Activated naive CD8-positive, alpha-beta T cell treated with anti-CD3 and anti-CD28 coated beads, Interleukin-2, amount 50 U/mL, for 16 hours (primary cell): ENCODE measurements around the gene MEPCE.

Source experiments
- DNase-seq: peaks from one replicate; pipeline ENCODE4 v3.0.0-alpha.2; 2020; ENCODE audit warnings: low read depth, low spot score

MEPCE gene

DNA sequence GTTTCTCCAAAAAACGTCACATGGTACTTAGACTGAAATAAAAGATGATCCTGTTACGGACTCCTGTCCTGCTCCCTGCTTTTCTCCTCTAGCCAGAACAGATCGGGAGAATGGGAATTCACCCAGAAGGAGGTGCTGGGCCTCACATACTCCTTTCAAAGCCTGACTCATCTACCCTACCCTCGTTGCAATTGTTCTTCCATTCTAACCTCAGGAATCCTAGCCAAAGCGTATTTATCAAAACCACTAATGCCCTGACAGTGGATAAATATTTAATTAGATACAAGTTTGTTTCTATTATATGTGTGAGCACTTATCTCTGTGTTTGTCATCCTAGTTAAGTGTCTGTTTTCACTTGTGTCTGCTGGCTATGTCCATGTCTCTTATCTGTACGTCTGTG is 22.9 kb upstream of the MEPCE start:
- DNase-seq = no peak

DNA sequence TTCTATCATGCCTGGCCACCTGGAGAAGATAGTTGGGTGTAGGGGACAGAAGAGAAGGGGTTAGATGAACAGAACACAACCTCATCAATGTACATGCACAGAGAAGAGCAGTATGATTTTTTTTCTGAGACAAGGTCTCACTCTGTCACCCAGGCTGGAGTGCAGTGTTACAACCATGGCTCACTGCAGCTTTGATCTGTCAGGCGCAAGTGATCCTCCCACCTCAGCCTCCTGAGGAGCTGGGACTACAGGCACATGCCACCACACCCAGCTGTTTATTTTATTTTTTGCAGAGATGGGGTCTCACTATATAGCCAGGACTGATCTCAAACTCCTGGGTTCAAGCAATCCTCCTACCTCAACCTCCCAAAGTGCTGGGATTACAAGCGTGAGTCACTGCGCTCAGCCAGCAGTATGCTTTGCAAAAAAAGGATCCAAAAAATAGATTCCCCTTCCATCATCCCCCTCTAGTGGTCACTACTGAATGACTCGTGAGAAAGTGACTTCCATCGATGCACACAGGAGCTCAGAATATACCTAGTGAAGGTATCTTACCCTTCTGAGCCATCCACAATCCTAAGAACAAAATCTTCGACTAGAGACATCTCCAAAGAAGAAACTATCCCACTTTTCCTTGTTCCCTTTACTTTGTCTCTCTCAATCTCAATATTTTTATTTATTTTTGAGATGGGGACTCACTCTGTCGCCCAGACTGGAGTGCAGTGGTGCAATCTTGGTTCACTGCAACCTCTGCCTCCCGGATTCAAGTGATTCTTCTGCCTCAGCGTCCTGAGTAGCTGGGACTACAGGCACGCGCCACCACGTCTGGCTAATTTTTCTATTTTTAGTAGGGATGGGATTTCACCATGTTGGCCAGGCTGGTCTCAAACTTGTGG is 22.1 kb upstream of the MEPCE start:
- no peak for DNase-seq

DNA sequence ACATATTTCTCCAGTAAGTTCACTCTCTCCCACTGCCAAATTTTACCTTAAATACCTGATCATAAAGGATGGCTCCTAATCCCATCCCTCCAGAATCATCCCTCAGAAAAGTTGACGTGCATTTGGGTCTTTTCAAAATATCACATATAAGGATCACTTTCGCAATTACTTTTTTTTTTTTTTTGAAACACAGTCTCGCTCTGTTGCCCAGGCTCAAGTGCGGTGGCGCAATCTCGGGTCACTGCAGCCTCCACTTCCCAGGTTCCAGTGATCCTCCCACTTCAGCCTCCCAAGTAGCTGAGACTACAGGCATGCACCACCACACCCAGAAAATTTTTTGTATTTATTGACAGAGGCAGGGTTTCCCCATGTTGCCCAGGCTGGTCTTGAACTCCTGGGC is 18.5 kb upstream of the MEPCE start:
- DNase-seq = no peak

DNA sequence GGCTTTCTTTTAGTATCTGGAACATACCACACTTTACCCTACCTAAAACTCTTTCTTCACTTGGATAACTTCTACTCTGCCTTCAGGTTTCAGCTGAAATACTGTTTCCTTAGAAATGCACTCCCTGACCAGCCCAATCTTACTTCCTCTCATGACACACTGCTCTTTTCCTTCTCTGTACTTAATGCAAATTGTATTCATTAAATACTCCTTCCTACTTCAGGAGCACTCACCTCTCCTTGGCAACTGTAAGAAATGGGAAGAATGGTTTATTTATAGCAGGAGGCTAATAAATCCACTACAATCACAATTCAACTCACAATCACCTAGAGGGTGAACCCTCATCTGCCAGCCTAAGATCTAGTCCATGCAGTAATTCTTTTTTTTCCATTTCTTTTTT is 16.3 kb upstream of the MEPCE start:
- no peak for DNase-seq

DNA sequence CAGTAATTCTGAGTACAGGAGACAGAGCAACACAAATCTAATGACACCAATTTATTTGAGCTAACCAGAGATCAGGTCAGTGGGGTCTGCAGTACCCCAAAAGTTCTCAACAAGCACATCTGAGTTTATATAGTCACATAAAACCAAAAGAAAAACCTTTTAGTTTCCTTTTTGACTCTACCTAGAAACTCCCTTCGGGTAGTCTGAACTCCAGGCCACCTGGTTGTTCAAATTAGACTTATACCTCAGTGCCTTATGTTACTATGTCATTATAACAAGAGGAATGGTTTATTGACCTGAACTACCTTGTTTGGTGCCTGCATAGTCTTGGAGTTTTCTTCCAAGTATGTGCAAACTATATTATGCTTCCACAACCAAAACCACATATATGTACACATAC is 15.7 kb upstream of the MEPCE start:
- no peak for DNase-seq

DNA sequence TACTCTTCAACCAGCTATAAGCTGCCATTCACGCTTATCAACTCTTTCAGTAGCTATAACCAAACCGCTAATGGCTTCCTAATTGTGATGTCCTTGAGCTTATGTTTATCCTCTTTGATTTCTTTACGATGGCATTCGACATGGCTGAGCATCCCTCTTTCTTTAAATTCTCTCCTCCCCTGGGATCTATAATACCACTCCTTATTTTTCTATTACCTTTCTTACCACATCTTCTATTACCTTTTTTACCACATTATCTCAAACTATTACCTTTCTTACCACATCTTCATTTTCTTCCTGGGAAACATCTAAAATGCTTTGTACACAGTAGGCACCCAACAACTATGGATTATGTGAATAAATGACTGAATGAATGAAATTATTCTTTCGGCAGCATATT is 14.2 kb upstream of the MEPCE start:
- no peak for DNase-seq

DNA sequence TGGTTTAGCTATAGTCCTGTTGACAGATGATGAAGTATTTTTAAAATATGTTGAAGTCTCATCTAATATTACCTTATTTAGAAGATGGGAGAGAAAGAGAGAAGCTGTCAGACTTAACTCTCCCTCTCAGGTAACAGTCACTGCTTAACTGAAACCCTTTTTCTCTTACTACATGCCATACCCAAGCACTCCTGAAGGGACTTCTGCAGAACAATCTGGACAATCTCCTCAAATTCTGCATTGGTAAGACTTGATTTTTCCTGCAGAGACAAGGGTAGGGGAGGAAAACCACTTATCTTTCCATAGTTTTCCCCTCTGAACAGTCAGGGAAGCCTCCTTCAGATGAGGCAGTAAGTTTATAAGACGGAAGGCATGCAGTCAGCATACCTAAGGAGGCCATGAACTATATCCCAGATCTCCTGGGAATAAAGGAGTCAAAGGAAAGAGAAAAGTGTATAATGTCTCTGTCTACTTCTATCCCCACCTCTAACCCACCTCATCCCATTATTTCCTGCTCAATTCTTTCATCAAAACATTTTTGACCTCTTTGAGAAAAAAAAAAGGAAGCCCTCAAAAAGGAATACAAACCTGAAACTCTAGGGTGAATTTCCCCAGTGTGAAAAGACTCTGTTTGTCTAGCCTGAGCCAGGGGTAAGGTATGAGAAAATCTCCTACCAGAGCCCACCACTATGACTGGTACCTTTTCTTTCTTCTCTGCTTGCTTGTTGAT is 10.5 kb upstream of the MEPCE start:
- DNase-seq = no peak

DNA sequence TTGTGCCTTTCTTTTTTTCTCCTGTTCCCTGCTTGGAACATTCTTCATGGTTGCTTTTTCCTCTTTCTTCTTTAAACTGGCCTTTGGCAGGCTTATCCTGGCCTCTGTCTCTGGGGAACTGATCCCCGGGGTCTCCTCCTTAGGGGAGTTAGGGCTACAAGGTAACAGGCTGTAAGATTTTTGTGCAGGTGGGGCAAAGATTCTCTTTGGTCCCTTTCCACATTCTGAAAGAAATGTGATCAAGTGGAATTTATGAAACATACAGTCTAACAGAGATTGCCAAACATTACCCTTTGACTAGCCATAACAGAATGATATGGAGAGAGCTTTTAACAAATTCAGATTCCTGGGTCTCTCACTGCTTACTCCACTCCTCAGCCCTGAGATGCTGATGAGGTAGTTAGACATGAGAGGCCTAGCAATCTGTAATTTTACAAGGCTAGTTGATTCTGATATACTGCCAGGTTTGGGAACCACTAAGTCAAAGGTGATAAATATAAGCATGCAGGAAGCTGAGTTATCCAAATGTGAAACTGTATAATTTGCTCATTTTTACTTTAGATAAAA is 9.9 kb upstream of the MEPCE start:
- DNase-seq = no peak

DNA sequence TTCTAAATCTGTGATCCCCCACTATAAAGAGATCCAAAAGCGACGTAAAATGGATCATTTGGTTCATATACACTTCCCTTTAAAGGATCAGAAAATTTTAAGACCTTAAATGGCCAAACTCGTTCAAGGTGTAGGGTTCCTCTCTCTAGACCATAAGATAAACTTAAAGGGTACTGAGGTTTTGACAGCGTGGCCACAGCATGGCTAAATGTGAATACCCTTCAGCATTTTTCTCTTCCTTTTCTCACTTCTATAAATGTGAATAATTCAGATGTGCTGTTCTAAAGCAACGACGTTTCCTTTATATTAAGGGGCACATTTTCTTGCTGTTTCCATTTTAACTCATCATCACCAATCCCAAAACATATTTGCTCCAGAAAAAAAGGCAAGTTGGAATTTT is 6.3 kb upstream of the MEPCE start:
- no peak for DNase-seq

DNA sequence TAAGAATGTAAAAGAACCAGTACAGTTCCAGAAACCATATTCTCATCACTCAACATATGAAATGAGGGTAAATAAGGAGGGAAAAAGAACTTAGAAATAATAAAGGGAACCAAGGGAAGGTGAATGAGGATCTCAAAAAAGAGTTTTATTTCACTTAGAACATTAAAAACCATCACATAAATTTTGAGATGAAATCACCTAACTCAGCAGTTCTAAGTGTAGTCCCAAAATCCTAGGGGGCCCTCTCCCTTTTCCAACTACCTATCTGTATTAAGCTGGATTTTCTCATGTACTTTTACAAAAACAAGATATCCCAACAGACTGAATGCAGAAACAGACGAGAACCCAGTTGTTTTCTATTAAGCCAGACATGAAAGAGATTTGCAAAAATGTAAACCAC is 4.3 kb upstream of the MEPCE start:
- no peak for DNase-seq

DNA sequence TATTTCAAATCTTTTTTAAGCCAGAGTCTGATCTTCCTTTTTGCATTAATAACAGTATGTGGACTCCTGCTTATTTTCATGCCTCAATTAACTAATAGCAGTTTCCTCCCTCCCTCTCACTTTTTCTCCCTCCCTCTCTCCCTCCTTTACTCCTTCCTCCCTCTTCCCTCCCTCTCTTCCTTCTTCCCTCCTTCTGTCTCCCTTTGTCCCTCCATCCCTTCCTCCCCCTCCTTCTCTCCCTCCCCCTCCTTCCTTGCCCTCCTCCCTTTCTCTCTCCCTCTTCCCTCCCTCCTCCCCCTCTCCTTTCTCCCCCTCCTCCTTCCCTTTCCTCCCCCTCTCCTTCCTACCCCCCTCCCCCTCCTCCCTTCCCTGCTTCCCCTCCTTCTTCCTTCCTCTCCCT is 3.1 kb upstream of the MEPCE start:
- no peak for DNase-seq

DNA sequence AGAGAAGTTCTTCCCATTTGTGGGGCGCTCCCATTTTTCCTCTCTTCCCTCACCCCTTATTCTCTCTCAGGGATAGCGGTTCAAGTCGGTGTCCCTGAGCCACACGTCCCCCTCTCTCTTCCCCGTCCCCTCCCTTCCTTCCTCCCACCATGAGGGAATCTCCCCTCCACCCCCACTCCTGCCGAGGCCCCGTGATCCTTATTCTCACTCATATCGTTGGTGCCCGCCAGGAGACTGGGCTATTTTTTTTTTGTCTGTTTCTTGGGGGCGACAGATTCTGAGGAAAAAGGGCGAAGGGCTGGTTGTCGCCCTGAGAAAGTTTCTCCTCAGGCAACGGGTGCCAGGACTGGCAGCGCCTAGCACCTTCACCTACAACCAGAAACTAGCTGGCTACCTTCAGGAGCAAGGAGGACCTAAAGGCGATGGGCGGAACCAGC is 1.9 kb upstream of the MEPCE start:
- DNase-seq = no peak

DNA sequence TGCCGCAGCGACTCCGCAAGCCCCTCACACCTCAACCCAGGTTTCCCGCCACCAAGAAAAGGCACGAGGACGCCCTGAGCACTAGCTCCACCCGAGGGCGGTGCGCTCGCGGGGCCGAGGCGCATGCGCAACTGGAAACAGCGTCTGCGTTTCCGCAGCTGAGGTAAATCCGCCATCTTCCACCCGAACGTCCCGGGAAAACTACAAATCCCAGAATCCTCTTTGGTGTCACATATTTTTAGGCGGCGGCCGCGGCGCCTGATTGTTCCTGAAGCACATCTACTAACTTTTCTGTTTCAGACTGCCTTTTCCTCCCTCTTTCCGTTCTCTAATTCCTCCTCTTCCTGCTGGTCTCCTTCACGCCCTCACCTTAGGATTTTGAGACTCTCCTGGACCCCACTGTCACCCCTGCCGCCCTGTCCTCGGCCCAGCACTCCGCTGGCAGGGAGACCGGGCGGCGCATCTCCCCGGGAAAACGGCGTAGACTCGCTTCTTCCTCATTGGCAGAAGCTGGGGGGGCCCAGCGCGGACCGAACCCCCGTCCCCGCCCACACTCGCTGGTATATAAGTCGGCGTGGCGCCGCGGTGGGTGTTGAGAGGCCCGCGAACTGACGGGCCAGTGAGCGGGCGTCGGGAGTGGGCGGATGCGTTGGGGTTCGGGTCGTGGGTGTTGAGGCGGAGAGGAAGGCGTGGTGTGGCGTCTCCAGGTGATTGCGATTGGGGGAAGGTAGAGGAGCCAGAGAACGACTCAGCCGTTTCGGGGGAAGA is 1.2 kb upstream of the MEPCE start, which contains the start of gene ZCWPW1:
Gene ZCWPW1, minus strand, starts transcription at position 505 of the 768 bp plus-strand sequence. CDS start 8,054 bp downstream, outside the sequence.
- DNase-seq = peak; percentile 90

DNA sequence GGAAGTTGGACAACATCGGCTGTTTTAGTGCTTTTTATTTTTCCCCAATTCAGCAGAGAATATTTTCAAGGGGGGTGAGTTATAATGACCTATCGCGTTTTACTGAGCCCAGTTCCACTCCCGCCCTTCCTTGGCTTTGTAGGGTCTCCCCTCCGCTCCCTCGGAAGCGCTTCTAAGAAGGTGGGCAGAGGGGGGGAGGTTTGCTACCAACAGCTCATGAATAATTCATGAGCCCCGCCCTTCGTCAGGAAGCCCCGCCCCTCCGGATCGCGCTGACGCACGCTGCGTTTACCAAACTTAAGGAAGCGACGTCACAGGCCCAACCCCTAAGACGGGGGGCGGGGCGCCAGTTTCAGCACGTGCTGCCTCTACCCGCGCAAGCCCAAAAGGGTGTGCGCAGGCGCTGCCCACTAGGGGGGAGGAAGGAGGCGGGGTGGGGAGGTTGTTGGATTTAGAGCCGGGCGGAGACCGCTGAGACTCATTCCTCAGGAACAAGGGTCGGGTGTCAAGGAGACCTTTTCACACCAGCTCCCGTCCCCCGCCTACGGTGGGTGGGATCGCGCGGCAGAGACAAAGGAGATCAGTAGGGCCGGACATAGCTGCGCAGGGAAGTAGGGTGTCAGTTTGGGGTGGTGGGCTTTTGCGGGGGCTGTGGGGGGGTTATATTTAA is 529 bp upstream of the MEPCE start:
- peak; percentile 100 for DNase-seq

DNA sequence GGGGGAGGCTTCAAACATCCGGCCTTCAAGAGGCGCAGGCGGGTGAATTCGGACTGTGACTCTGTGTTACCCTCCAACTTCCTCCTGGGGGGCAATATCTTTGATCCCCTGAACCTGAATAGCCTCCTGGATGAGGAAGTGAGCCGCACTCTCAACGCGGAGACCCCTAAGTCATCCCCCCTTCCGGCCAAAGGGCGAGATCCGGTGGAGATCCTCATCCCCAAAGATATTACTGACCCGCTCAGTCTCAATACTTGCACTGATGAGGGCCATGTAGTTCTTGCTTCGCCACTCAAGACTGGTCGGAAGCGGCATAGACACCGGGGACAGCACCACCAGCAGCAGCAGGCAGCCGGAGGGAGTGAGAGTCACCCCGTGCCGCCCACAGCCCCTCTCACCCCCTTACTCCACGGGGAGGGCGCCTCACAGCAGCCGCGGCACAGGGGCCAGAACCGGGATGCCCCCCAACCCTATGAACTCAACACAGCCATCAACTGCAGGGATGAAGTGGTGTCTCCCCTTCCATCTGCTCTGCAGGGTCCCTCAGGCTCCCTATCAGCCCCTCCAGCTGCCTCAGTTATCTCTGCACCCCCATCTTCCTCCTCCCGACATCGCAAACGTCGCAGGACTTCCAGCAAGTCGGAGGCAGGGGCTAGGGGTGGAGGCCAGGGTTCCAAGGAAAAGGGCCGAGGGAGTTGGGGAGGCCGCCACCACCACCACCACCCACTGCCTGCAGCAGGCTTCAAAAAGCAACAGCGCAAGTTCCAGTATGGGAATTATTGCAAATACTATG is 1.1 kb downstream of the MEPCE start:
- no peak for DNase-seq

DNA sequence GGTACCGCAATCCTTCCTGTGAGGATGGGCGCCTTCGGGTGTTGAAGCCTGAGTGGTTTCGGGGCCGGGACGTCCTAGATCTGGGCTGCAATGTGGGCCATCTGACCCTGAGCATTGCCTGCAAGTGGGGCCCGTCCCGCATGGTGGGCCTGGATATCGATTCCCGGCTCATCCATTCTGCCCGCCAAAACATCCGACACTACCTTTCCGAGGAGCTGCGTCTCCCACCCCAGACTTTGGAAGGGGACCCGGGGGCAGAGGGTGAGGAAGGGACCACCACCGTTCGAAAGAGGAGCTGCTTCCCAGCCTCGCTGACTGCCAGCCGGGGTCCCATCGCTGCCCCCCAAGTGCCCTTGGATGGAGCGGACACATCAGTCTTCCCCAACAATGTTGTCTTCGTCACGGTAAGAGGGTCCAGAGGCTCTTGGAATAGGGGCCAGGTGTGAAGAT is 1.7 kb downstream of the MEPCE start:
- no peak for DNase-seq

DNA sequence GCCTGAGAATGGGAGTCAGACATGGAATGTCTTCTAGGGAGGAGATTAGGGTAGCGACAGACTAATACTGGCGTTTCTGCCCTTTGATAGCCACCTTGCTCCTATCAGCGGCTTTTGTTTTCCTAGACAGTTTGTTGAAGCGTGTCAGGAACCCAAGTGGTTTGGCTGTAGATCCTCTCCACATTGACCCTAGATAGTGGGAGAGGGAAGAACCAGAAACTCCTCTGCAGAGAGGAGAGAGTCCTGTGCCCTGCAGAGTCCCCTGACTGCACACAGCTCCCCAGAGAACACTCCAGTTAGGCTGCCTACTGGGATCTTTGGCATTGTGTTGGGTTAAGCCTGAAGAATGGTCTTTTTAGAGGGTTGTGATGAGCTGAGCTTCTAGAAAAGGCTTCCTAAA is 2.4 kb downstream of the MEPCE start:
- DNase-seq = no peak

DNA sequence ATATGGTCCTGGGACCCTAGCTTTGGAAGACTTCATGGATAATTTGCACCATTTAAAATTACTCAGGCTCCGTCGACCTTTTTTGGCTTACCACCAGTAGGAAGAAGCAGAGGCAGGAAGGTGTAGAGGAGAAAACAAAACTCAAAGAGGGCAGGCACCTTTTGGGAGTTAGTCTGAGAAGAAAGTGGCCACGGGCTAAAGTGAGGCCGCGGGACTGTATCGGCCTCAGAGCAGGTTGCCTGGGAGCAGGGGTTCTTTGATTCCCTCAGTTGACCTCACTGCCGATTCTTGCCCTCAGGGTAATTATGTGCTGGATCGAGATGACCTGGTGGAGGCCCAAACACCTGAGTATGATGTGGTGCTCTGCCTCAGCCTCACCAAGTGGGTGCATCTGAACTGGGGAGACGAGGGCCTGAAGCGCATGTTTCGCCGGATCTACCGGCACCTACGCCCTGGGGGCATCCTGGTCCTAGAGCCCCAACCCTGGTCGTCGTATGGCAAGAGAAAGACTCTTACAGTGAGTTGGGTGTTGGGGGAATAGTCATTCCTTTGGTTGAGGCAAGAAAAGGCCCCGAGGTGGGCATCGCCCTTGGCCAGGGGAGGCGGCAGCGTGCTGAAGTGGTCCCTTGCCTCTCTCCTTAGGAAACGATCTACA is 3.1 kb downstream of the MEPCE start:
- DNase-seq = no peak

DNA sequence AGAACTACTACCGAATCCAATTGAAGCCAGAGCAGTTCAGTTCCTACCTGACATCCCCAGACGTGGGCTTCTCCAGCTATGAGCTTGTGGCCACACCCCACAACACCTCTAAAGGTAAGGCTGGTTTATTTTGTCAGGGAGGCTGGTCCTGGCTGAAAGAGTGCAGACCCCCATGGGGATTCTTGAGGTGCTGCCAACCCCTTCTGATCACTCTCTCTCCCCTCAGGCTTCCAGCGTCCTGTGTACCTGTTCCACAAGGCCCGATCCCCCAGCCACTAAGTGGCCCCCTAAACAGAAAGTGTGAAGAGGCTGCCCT is 3.6 kb downstream of the MEPCE start:
- no peak for DNase-seq
